SU-DHL-6 (cell line): ENCODE results near the gene MAN2A1.

Experiments used
- H2AFZ ChIP-seq: fragments of 200-600 bp; sonication (generic); 2 replicates; pipeline ENCODE4 v1.6.1; 2014; ENCODE audit warnings: low read depth, mild to moderate bottlenecking, moderate library complexity, mixed read lengths, antibody characterized with exemption, low read length; ENCODE audit not compliant: severe bottlenecking
- H3F3A ChIP-seq: fragments of 200-600 bp; shearing (Covaris generic); 2 replicates; pipeline ENCODE4 v1.6.0; 2016; ENCODE audit warnings: antibody characterized with exemption, mild to moderate bottlenecking; ENCODE audit not compliant: insufficient read depth
- H3K27ac ChIP-seq: fragments of 200-600 bp; sonication (generic); 2 replicates; pipeline ENCODE4 v1.5.1; 2016; ENCODE audit warnings: low read depth, mild to moderate bottlenecking, low read length, moderate library complexity, mixed read lengths
- H3K27me3 ChIP-seq: fragments of 200-600 bp; sonication (generic), shearing (Covaris generic); 2 replicates; pipeline ENCODE4 v1.6.0; 2014; ENCODE audit warnings: mild to moderate bottlenecking, low read length
- H3K36me3 ChIP-seq: fragments of 200-600 bp; sonication (generic); 2 replicates; pipeline ENCODE4 v1.6.1; 2014; ENCODE audit warnings: mild to moderate bottlenecking, low read length, mixed read lengths
- H3K4me2 ChIP-seq: fragments of 300-600, 200-600 bp; shearing (Covaris generic), sonication (generic); 2 replicates; pipeline ENCODE4 v1.6.0; 2014; ENCODE audit warnings: low read length, low read depth, mild to moderate bottlenecking; ENCODE audit not compliant: poor library complexity, severe bottlenecking
- H3K4me3 ChIP-seq: fragments of 200-600 bp; sonication (generic); 2 replicates; pipeline ENCODE4 v1.5.1; 2014; ENCODE audit warnings: antibody characterized with exemption, low read length, mild to moderate bottlenecking, mixed read lengths; ENCODE audit not compliant: insufficient read depth, poor library complexity, severe bottlenecking
- H3K79me2 ChIP-seq: fragments of 200-600 bp; sonication (generic); 2 replicates; pipeline ENCODE4 v1.6.1; 2014; ENCODE audit warnings: mild to moderate bottlenecking, low read length, moderate library complexity; ENCODE audit not compliant: insufficient read depth
- H3K9ac ChIP-seq: fragments of 200-600 bp; sonication (generic); 2 replicates; pipeline ENCODE4 v1.7.0; 2014; ENCODE audit warnings: mild to moderate bottlenecking, low read length
- H3K9me2 ChIP-seq: fragments of 200-600 bp; sonication (generic); replicated peaks from 2 replicates; pipeline ENCODE4 v1.6.1; 2014; ENCODE audit warnings: low read length; ENCODE audit not compliant: insufficient read depth
- H3K9me3 ChIP-seq: fragments of 200-600 bp; sonication (generic); 2 replicates; pipeline ENCODE4 v1.6.1; 2014; ENCODE audit warnings: low read length, mixed read lengths; ENCODE audit not compliant: insufficient read depth
- H4K20me1 ChIP-seq: fragments of 200-600 bp; sonication (generic); 2 replicates; pipeline ENCODE4 v1.6.1; 2014; ENCODE audit warnings: low read depth, mild to moderate bottlenecking, antibody characterized with exemption, low read length, moderate library complexity, mixed read lengths
- EZH2phosphoT487 ChIP-seq: fragments of 200-600 bp; sonication (generic), shearing (Covaris generic); conservative IDR thresholded peaks from 2 replicates; pipeline ENCODE4 v1.6.1; 2018; ENCODE audit warnings: mild to moderate bottlenecking, antibody characterized with exemption, low read length, moderate library complexity, mixed read lengths
- TF ChIP-seq, protein P1 (sequence below): fragments of 200-600 bp; sonication (generic); IDR thresholded peaks from one replicate; pipeline ENCODE4 v1.5.1; 2017; ENCODE audit warnings: antibody characterized with exemption, mild to moderate bottlenecking, low read length, moderate library complexity; ENCODE audit not compliant: insufficient read depth, poor library complexity, severe bottlenecking

The MAN2A1 gene

DNA sequence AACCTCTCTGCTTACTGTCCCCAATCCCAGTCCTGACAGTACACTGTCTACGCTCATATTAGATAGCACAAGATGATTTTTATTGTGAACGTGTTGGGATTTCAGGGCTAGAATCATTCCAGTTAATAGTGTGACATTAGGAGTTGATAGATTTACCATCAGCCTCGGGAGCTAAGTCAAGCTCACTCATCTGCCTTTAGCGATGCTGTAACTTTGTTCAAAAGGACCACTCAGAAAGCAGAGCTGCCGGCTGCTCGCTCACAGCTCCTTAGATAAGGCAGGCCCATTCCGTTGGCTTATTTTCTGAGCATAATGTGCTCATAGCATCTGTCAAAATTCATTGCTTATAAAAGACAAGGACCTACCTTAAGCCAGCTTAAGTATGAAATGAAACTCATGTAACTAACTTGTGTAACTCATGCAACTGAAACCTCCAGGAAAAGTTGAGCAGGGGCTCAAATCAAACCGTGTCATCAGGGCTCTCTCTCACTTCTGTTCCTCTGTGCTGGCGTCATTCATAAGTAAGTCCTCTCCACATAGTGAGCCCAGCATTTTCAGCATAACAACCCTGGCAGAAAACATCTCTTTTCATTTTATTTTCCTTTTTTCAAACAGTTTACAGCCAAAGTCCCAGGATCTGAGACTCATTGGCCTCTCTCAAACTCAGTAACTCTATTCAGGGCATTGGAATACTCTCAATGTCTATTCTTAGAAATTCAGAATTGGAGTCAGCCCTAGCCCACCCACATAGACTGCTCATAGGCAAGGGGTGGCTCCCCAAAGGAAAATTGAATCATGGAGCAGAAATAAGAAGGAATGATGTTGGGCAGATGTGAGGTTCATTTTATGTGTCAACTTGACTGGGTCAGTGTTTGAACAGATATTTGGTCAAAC lies 208.8 kb downstream of the MAN2A1 start:
- Histone ChIP-seq H3K4me2 (no peak overlapping the region), H4K20me1 (no peaks in the 10 kb centered on the region), H3K36me3 (no peaks in the 10 kb centered on the region), H3K27me3 (no peaks in the 10 kb centered on the region), H3K4me3 (no peak overlapping the region), H2AFZ (no peak overlapping the region), H3K9me3 (no peaks in the 10 kb centered on the region), H3K9me2 (no peaks in the 10 kb centered on the region), H3K9ac (no peak overlapping the region), H3K27ac (no peak overlapping the region), H3F3A (no peaks in the 10 kb centered on the region), H3K79me2 (no peaks in the 10 kb centered on the region)
- TF ChIP-seq, protein P1, sequence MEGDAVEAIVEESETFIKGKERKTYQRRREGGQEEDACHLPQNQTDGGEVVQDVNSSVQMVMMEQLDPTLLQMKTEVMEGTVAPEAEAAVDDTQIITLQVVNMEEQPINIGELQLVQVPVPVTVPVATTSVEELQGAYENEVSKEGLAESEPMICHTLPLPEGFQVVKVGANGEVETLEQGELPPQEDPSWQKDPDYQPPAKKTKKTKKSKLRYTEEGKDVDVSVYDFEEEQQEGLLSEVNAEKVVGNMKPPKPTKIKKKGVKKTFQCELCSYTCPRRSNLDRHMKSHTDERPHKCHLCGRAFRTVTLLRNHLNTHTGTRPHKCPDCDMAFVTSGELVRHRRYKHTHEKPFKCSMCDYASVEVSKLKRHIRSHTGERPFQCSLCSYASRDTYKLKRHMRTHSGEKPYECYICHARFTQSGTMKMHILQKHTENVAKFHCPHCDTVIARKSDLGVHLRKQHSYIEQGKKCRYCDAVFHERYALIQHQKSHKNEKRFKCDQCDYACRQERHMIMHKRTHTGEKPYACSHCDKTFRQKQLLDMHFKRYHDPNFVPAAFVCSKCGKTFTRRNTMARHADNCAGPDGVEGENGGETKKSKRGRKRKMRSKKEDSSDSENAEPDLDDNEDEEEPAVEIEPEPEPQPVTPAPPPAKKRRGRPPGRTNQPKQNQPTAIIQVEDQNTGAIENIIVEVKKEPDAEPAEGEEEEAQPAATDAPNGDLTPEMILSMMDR: no peak
- TF ChIP-seq EZH2phosphoT487: no peak

DNA sequence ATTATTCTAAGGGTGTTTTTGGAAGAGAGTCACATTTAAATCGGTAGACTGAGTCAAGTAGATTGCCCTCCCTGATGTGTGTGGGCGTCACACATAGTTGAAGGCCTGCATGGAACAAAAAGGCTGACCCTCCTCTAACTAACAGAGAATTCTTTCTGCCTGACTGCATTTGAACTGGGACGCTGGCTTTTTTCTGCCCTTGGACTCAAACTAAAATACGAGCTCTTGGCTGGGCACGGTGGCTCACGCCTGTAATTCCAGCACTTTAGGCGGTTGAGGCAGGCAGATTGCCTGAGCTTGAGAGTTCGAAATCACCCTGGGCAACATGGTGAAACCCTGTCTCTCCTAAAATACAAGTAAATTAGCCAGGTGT lies 209.4 kb downstream of the MAN2A1 start:
- H3K27me3 ChIP-seq: no peaks in the 10 kb centered on the region
- H3F3A ChIP-seq: no peaks in the 10 kb centered on the region
- H3K9me3 ChIP-seq: no peaks in the 10 kb centered on the region
- no peak overlapping the region for H3K9ac ChIP-seq
- no peak overlapping the region for H3K27ac ChIP-seq
- no peak overlapping the region for H2AFZ ChIP-seq
- H3K4me3 ChIP-seq: no peak overlapping the region
- H3K79me2 ChIP-seq: no peaks in the 10 kb centered on the region
- H4K20me1 ChIP-seq: no peaks in the 10 kb centered on the region
- no peaks in the 10 kb centered on the region for H3K36me3 ChIP-seq
- no peaks in the 10 kb centered on the region for H3K9me2 ChIP-seq
- no peak for TF ChIP-seq EZH2phosphoT487
- TF ChIP-seq, protein P1: no peak
- H3K4me2 ChIP-seq: no peak overlapping the region

DNA sequence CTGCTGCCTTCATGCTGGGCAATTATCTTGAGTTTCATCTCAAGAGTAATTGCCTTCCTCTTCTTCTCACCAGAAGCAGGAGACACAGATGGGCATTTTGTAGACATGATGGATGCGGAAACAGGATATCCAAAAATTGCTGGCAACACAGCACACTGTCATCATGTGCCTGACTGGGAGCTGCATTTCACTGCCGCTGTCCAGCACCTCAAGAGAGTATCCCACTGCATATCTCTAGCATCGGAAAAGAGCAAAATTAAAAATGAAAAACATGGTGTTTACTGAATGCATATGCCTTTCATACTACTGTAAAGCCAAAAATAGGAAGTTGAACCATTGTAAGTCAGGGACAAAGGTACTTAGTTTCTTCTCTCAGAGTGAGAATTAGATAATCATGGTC lies 210.7 kb downstream of the MAN2A1 start:
- H3K79me2 ChIP-seq: no peaks in the 10 kb centered on the region
- H3K4me3 ChIP-seq: no peak overlapping the region
- no peak overlapping the region for H3K27ac ChIP-seq
- no peaks in the 10 kb centered on the region for H3K36me3 ChIP-seq
- no peaks in the 10 kb centered on the region for H3K9me3 ChIP-seq
- H3K9ac ChIP-seq: no peak overlapping the region
- H3K9me2 ChIP-seq: no peaks in the 10 kb centered on the region
- H4K20me1 ChIP-seq: no peaks in the 10 kb centered on the region
- no peaks in the 10 kb centered on the region for H3F3A ChIP-seq
- TF ChIP-seq, protein P1: no peak
- TF ChIP-seq EZH2phosphoT487: no peak
- H2AFZ ChIP-seq: no peak overlapping the region
- no peaks in the 10 kb centered on the region for H3K27me3 ChIP-seq
- no peak overlapping the region for H3K4me2 ChIP-seq
